ENCODE results near the gene OBI1.

DNA sequence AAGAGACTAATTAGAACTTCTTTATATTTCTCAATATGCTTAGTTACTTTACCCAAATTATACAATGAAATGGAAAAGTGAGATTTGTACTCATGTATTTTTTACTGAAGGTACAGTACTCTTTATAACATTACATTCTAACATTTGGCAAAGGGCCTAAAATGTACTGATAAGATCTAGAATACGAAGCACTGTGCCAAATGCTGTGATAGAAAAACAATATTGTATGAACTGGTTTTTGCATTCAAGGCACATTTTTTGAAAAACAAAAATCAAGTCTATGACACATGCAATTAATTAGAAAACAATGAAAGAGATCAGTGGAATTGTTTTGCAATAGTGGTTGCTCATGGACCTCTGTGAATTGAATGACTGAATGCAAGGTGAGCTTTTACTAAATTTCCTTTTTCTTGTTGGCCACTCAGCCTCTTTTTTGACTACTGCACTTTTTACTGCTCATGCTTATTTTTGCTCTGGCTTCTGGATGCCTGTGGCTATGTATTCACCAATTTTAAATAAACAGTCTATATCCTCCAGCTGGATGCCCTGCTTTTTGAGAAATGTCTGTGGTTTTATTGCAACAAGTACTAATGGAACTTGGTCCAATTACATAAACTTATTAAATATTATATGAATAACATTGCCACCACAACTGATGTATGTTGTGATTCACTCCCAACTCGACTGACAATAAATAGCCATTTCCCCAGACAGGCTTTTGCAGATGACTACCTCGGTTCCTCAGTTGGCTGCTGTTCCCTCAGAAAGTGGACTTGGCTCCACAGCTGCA is 41.4 kb upstream of the OBI1 start:
- TF ChIP-seq POLR2A (IDR thresholded peaks at IDR 0.05) (no peak), POLR2AphosphoS5 (IDR thresholded peaks at IDR 0.05) (no peak), EP300 (IDR thresholded peaks at IDR 0.05) (no peak)
- TF ChIP-seq, protein P1, sequence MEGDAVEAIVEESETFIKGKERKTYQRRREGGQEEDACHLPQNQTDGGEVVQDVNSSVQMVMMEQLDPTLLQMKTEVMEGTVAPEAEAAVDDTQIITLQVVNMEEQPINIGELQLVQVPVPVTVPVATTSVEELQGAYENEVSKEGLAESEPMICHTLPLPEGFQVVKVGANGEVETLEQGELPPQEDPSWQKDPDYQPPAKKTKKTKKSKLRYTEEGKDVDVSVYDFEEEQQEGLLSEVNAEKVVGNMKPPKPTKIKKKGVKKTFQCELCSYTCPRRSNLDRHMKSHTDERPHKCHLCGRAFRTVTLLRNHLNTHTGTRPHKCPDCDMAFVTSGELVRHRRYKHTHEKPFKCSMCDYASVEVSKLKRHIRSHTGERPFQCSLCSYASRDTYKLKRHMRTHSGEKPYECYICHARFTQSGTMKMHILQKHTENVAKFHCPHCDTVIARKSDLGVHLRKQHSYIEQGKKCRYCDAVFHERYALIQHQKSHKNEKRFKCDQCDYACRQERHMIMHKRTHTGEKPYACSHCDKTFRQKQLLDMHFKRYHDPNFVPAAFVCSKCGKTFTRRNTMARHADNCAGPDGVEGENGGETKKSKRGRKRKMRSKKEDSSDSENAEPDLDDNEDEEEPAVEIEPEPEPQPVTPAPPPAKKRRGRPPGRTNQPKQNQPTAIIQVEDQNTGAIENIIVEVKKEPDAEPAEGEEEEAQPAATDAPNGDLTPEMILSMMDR (IDR thresholded peaks at IDR 0.05), result no peak
